VCaP (cell line): ENCODE results near the gene PRRX1.

ENCODE experiments used
- H3K27ac ChIP-seq: fragments of 450-650 bp; 2 replicates; pipeline ENCODE4 v1.5.1; 2017
- CTCF ChIP-seq: fragments of 450-650 bp; conservative IDR thresholded peaks from 2 replicates; pipeline ENCODE4 v1.5.1; 2017; ENCODE audit warnings: mild to moderate bottlenecking, moderate library complexity

The PRRX1 gene

DNA sequence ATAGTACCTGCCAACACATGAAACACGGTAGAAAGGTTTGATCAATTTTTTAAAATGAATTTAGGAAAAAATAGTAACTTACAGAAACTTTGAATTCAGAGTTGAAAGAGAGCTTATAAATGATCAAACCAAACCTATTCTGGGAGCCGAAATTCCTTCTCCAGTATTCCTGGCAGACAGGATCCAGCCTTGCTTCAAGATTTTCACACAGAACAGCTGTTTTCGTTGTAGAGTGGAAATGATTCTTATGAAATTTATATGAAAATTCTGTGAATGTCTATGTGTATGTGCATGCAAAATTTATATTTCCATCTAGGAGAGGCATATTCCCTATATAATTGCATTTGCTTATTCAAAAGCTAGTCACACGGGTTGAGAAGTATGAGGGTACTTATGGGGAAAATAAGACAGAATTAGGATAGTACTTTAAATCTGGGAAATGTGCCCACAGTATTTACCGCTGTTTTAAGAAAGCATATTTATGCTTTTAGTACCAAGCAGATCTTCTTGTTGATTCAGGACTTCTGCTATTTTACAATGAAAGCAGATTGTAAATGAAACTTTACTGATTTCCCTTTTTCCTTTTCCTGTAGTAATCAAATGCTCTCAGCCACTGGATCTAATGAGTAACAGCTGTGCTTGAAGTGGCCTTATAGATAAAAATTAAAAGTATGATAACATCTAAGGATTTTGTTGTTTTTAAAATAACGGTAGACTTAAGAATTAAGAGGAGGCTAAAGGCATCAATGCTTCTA is 30.4 kb downstream of the PRRX1 start:
- no peak overlapping the region for H3K27ac ChIP-seq

DNA sequence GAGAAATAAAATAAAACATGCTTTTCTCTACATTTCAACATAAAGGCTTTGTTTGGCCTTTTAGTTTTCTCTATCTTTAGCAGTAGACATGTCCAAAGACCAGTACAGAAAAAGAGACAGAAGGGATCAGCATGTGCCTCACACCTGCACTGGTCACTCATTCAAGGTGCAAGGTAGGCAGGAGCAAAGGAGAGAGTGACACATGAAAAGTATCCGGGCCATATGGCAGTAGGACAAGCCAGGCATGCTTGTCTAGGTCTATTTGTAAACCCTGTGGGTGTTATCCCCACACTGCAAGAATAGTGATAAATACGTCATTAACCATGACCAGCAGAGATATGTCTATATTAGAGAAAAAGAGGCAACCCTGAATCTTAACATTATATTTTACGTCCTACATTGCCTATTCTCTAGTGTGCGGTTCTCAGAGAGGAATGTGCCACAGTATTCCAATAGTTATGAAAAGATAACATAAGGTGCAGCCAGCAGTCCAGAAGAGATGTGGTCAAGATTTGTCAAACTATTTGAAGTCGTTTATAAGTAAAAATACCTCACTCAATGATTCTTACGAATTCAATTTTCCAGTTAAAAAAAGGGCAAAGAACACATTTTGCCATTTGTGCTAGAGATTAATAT is 32.1 kb downstream of the PRRX1 start:
- H3K27ac ChIP-seq: no peak overlapping the region
- TF ChIP-seq CTCF: no peak

More for the DNA sequence above, 30.4 kb downstream of the PRRX1 start:
- no peak for TF ChIP-seq CTCF

GRCh38 chr1:170696591-170697290 is 32.8 kb downstream of the PRRX1 start:
- TF ChIP-seq CTCF: no peak
- H3K27ac ChIP-seq: no peak overlapping the region

GRCh38 chr1:170697316-170697715 is 33.4 kb downstream of the PRRX1 start:
- no peak overlapping the region for H3K27ac ChIP-seq

GRCh38 chr1:170698301-170699275 is 34.7 kb downstream of the PRRX1 start:
- TF ChIP-seq CTCF: no peak
- H3K27ac ChIP-seq: no peak overlapping the region

More at GRCh38 chr1:170697316-170697715, 33.4 kb downstream of the PRRX1 start:
- no peak for TF ChIP-seq CTCF

DNA sequence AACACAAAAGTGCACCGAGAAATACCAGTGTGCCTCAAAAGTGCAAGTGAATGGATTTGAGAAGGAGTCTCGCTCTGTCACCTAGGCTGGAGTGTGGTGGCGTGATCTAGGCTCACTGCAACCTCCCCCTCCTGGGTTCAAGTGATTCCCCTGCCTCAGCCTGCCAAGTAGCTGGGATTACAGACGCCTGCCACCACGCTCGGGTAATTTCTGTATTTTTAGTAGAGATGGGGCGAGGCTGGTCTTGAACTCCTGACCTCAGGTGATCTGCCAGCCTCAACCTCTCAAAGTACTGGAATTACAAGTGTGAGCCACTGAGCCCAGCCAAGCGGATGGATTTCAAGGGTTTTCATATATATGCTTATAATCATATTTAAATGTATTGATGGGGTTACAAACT is 35.8 kb downstream of the PRRX1 start:
- H3K27ac ChIP-seq: no peak overlapping the region

More for the DNA sequence above, 35.8 kb downstream of the PRRX1 start:
- TF ChIP-seq CTCF: no peak
